ENCODE measurements around the gene COX14. TPM values are rescaled to one million over a fixed set of nuclear protein-coding genes. Genes with fewer than 3 reads are reported as not detected.

COX14 gene
- total RNA-seq, 1 experiment from 2014 or later, result 67.8 TPM

DNA sequence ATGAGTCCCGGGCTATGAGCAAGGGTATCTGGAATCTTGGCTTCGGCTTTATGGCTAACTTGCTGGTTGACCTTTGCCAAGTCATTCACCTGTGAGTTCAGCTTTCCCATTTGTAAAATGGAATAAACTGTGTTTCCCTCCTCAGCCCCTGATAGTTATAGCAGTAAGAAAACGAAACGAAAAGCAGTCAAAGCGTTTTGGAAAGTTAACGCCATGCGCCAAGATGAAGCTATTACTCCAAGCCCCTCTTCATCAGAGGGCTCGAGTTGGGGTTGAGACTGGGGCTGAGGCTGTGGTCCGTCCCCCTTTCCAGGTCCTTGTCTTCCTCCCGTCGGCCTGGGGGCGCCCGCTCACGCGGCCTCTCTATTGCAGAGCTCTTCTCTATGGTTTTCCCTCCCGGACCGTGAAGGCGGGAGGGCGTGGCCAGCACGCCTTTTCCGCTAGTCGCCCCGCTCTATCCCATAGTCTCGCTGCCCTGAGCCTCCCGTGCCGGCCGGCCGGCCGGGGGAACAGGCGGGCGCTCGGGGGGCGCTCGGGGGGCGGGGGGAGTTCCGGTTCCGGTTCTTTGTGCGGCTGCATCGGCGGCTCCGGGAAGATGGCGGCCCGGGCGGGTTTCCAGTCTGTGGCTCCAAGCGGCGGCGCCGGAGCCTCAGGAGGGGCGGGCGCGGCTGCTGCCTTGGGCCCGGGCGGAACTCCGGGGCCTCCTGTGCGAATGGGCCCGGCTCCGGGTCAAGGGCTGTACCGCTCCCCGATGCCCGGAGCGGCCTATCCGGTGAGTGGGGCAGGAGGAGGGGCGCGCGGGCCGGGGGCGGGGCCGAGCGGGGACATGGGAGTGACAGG lies 27.0 kb upstream of the COX14 start, which contains the start of gene SMARCD1:
Gene SMARCD1, plus strand, starts transcription at position 568 of the 840 bp plus-strand sequence. Its CDS starts 28 bp downstream, at position 596.
- peak; percentile 97 for DNase-seq (ENCODE audit: low read depth)

DNA sequence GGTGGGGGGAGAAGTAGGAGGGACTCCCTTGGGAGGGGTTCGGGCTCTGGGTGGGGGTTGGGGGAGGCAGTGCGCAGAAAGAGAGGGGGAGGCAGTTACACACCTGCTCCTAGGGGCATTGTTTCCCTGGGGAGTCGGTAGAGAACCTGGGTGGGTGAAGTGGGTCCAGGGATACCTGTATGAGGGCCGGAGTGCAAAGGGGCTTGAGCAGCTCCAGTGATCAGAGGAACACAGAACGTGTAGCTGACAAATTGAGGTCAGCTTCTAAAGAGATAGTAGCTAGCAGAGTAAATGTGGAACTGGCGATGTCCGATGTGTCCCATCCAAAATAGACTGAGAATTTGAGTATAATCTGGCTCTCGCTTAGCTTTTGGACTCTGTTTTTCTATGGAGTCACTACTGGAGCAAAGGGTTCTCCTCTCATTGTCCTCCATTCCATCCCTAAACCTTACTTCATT lies 26.4 kb upstream of the COX14 start:
- DNase-seq (ENCODE audit: low read depth), result no peak

DNA sequence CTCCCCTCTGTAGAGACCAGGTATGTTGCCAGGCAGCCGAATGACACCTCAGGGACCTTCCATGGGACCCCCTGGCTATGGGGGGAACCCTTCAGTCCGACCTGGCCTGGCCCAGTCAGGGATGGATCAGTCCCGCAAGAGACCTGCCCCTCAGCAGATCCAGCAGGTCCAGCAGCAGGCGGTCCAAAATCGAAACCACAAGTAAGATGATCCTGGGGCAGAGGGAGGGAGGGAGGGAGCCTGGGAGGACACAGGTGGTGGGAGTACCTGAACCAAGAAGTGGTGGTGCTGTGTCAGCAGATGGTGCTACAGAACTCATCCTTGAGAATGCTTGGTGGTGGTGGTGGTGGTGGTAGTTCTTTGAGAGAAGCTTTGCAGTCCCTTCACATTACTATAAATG lies 25.9 kb upstream of the COX14 start:
- DNase-seq (ENCODE audit: low read depth), result no peak

DNA sequence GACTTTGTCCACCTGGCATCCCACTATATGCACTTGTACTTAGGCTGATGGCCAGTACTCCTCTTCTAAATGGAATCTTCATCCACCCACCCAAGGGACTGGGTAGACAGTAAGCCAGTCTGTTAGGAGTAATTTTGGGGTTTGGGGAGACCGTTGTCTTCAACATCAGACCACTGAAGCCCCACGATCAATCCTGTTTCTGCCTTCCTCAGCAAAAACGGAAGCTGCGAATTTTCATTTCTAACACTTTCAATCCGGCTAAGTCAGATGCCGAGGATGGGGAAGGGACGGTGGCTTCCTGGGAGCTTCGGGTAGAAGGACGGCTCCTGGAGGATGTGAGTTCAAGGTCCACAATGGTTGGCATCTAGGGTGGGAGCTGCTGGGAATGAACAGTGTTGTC lies 24.9 kb upstream of the COX14 start:
- no peak for DNase-seq (ENCODE audit: low read depth)

DNA sequence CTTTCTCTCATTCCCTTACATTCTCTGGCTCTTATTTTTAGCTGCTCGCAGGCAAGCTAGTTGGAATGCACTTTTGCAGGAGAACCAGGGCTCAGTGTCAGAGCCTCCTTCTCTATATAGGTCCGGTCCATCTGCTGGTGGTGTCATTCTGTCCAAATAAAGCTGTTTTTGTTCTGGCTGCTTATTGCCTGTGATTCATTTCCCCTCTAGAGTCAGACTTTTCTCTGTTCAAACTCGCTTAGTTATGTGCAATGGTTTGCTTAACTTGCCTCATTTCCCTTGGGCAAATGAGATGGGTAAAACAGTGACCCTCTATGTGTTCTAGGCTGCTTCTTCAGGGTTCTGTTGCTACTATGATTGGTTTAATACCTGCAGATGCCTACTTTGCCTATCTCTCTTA lies 24.0 kb upstream of the COX14 start:
- peak; percentile 57 for DNase-seq (ENCODE audit: low read depth)

DNA sequence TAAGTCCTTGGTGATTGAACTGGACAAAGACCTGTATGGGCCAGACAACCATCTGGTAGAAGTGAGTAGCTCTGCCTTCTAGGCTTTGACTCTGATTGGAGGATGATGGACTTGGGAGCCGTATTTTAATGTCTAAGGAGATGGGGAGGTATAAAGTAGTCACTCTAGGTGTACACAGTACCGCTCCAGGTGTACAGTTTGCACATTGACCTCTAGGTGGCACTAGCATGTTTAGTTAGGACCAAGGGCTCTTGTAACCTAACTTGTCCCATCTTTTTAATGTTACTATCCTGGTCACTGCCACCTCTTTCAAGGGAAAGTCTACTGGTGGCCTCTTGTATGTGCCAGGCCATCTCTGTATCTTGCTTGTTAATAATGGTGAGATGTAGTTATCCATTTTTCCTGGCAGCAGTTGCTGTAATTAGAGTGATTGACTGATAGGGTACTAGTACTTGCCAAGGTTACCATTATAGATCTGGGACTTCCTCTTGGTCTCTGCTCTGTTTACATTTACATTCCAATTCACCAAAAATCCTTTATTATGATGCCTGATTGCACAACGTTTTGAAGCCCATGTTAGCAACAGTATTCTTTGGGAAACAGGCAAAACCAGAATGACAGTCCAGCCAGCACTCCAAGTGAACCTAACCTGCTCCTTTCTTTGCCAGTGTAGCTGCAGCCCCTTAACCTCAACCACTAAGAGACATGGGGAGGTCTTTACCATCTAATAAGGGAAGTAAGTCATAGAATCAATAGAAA lies 23.3 kb upstream of the COX14 start:
- peak; percentile 42 for DNase-seq (ENCODE audit: low read depth)

DNA sequence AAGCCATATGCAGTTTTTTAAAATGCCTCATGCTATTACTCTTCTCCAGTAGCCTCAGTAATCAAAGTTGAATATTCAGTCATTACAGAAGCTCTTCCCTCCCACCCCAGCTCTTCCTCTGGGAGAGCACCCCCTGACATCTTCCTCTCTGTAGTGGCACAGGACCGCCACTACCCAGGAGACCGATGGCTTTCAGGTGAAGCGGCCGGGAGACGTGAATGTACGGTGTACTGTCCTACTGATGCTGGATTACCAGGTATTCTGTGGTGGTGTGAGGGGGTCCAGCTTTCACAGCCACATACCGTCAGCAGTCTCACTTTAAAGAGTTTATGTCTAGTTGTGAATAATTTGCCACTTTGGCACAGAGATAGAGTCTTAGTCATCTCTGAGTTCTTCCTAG lies 22.3 kb upstream of the COX14 start:
- no peak for DNase-seq (ENCODE audit: low read depth)

DNA sequence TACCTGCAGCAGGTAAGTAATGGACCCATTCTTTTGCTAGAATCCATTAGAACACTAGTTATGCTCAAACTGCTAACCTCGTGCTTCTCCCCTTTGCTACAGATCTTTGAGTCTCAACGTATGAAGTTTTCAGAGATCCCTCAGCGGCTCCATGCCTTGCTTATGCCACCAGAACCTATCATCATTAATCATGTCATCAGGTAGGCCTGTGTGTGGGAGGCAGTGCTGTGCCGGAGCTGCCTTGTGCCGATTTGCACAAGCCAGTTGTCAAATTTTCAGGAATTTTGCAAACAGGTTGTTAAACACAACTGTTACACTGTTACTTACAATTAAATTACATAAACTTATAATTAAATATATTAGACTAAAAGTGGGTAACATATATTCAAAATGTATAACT lies 21.6 kb upstream of the COX14 start:
- no peak for DNase-seq (ENCODE audit: low read depth)

DNA sequence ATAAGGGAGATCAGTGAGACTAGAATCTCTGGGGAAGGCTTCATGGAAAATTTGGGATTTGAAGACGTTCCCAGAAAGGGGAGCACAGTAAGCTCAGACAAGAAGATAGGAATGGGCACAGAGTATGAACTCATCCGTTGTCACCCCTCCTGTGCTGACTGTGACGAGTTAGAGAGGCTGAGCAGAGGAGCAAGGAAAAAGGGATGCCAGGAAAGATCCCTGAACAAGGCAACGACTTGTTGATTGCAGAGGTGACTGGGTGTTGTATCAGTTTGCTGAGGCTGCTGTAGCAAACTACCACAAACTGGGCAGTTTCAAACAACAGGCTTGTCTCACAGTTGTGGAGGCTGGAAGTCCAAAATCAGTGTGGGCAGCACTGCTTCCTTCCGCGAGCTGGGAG lies 14.1 kb upstream of the COX14 start:
- DNase-seq (ENCODE audit: low read depth), result no peak

DNA sequence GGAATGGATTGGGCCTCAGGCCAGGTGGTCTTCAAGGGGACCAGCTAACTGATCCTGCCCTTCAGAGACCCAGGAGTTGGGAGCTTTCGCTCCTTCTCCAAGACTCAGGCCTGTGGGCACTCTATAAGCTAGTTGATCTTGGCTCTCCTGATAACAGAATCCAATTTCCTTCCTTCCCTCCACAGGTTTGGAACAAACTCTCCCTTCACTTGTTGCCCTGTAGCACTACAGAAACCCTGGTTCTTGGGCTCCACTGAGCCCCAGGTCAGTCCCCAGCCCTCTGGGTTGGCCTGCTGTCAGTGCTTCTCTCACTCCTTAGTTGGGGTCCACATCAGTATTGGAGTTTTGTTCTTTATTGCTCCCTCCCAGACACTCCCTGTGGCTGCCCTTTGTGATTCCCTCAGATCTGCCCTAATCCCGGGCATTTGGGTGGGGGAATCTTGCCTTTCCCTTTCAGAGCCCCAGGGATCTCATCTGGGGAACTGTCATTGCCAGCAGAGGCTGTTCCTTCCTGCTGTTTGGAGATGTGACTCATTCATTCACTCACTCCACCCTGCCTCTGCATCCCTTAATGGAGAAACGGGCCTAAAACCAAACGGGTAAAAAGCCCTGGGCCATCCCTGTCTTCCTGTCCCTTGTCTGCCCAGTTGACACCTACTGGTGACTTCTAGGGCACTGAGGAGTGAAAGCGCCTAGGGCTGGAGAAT lies 12.6 kb upstream of the COX14 start:
- no peak for DNase-seq (ENCODE audit: low read depth)

DNA sequence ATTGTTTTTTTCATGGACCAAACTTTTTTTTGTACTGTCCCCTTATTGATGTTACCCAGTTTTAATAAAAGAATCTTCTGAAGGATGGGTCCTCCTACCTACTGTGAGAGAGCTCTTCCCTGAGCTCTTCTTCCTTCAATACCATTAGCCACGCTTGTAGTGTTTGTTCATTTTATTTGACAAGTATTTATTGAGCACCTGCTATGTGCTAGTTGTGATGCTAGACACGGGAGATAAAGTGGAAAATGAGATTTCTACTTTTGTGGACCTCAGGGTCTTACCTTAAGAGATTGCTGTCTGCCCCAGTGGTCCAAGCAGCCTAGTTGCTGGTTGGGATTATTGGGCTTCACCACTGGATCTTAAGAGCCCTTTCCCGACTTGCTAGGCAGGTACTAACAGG lies 11.5 kb upstream of the COX14 start:
- no peak for DNase-seq (ENCODE audit: low read depth)

DNA sequence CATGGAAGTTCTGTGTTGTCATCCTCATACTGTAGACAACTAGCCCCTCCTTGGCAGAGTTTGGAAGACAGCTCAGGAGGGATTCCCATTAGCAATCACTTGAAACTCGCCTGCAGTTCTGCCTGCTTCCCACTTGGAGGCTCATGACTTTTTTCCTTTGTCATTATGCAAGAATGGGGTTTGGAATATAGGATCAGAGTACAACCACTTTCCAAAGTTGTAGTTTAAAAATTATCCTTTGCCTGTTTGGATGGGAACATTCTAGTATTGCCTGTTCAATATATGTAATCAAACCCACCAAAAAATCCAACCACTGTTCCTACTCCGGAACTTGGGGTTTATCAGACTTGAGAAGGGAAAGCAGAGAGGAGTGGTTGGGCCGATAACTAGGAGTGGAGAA lies 10.4 kb upstream of the COX14 start:
- no peak for DNase-seq (ENCODE audit: low read depth)

DNA sequence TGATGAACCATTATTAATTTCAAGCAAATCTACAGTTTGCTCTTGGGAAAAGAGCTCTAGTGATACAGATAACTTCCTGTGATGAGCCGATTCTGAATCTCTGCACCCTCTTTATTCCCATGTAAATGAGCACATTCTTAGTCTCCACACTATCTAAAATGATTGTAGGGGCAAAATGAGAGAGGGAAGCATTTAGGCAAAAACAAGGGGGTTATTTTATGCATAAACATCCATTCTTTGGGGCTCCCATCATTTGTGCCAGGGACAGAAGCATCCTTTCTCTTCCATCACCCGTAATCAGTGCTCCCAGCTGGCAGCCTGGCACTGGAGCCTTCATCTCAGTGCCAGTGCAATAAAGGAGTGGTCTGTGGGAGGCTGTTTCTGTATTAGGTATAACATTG lies 9.9 kb upstream of the COX14 start:
- DNase-seq (ENCODE audit: low read depth), result no peak

DNA sequence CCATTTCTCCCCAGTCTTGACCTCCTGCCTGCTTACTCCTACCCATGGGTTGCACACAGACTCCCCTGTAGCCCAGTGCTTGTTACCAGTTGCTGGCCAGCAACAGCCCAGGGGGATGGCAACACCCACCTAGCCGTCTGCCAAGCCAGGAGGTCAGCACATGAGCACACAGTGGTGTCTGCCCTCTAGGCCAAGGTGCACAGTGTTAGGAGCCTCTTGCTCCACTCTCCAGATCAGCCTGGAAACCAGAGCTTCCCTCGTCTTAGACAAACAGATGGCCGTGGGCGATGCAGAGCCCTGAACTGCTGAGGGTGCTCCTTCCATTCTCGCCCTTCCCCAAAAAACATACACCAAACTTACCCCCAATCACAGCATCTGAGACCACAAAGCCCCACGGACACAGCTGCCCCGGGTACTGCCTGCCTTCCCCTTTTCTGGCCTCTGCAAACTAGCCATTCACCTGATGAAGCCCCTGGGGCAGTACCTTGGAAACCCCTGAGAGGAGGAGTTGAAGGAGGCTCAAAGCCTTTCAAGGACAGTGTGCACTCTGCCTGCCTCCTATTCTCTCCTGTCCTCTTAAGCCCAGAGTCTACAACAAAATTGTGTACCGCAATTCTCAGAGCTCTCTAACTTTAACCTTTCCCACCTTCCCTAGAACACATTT lies 9.3 kb upstream of the COX14 start:
- no peak for DNase-seq (ENCODE audit: low read depth)

DNA sequence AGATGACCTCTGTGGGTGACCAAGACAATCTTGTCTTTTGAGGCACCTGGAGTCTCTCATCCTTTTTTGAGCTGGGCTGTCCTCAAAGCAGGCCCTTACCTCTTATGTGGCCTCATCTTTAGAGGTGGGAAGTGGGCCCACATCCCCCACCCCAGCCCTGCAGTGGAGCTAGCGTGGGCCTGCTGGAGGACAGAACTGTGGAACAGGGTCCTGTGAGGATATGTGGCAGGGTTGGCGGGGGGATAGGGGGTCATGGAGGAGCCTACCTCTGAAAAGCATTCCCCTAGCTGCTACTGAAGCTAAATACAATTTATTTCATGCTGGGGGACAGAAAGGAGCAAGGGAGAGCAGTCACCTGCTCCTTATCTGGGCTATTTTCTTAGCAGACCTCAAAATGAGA lies 8.7 kb upstream of the COX14 start:
- no peak for DNase-seq (ENCODE audit: low read depth)

DNA sequence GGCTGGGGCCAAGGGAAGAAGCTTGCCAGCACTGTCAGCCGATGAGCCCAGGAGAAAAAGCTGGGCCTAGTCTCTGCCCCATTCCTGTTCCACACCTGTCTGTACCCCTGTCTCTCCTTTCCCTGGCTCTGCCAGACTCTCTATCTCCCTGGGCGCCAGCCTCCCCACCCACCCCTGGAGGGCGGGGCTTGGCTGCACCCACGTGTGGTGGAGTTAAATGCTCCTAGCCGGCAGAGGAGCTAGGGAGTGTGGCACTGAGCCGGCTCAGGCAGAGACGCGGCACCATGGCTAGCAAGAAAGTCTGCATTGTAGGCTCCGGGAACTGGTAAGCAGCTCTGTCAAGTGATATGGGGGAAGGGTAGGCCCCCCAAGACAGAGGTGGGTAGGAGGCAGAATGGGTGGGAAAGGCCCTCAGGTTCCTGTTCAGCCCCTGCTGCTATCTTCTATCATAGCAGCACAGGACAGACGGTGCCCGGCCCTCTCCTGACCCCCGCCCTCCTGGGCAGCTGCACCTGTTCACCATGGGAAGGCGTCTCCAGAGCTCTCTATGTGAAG lies 8.2 kb upstream of the COX14 start, which contains the start of gene GPD1:
Gene GPD1, plus strand, starts transcription at position 242 of the 555 bp plus-strand sequence. Its CDS starts 43 bp downstream, at position 285.
- peak; percentile 68 for DNase-seq (ENCODE audit: low read depth)

DNA sequence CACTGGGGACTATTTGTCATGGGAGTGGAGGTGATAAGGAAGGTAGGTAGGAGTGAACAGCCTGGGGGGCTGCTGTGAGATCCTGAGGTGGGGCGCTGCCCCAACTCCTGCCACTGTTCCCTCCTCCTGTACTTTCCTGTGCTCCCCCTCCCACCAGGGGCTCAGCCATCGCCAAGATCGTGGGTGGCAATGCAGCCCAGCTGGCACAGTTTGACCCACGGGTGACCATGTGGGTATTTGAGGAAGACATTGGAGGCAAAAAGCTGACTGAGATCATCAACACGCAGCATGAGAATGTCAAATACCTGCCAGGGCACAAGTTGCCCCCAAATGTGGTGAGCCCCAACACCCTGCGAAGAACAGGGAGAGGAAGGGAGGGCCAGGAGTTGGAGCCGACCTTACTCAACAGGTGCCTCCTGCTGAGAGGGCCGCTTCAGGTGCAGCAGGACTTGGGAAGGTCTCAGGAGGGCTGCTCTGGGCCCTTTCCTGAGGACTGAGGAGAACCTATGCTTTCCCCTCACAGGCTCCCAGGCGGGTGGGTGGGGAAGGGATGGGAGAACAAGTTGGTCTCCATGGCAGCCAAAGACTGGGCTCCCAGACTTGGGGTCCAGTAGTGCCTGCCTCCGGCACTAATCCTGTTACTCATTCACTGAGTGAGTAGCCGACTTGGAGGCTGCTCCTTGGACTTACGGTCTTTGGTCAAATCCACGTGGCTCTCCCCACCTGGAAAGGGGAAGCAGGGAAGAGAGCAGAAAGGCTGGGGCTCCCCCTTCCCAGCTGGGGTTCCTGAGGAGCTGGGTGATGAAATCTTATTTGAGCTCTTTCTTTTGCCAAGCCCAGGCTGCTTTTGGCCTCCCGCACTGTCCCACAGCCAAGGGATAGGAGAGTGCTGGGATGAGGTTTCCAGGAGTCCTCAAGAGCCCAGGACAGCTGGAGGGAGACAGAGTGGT lies 7.3 kb upstream of the COX14 start:
- no peak for DNase-seq (ENCODE audit: low read depth)

DNA sequence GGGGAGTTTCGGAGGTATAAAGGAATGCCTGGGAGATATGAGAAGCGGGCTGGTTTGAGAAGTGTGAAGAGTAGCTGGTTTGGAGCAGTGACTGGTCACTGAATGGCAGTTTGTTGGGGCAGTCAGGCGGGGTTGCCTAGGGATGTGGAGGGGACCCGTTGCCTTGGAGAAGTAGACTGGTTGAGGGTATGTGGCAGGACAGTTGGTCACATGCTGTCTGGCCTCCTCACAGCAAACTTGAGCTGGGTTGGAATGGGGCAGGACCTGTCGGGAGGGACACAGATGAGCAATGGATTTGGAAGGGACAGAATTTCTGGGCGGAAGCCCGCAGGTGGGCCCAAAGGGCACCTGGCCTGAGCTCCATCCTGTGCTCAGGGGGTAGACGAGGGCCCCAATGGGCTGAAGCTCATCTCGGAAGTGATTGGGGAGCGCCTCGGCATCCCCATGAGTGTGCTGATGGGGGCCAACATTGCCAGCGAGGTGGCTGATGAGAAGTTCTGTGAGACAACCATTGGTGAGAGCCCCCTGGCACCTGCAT lies 6.1 kb upstream of the COX14 start:
- DNase-seq (ENCODE audit: low read depth), result no peak

DNA sequence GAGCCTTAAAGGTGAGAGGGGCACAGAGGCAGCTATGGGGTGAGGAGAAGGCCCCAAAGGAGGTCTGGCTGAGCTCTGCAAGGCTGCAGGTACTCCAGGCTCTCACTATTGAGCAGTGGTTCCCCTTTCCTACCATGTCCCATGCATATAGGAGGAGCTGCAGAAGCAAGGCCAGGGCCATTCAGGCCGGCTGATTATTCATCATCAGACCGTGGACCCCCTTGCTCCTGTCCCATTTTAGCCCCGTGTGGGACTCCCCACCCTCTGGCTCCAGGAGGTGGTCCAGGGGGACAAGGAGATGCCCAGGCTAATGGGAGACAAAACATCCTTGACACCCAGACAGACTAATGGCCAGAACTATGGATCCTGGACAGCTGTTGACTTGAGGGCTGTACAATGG lies 5.1 kb upstream of the COX14 start:
- DNase-seq (ENCODE audit: low read depth), result no peak
